ENCODE measurements around the gene PIP5K1C. TPM values are rescaled to one million over a fixed set of nuclear protein-coding genes. Genes with fewer than 3 reads are reported as not detected.

The PIP5K1C gene
- total RNA-seq, 1 donor from 2014 or later = 43.6 TPM

DNA sequence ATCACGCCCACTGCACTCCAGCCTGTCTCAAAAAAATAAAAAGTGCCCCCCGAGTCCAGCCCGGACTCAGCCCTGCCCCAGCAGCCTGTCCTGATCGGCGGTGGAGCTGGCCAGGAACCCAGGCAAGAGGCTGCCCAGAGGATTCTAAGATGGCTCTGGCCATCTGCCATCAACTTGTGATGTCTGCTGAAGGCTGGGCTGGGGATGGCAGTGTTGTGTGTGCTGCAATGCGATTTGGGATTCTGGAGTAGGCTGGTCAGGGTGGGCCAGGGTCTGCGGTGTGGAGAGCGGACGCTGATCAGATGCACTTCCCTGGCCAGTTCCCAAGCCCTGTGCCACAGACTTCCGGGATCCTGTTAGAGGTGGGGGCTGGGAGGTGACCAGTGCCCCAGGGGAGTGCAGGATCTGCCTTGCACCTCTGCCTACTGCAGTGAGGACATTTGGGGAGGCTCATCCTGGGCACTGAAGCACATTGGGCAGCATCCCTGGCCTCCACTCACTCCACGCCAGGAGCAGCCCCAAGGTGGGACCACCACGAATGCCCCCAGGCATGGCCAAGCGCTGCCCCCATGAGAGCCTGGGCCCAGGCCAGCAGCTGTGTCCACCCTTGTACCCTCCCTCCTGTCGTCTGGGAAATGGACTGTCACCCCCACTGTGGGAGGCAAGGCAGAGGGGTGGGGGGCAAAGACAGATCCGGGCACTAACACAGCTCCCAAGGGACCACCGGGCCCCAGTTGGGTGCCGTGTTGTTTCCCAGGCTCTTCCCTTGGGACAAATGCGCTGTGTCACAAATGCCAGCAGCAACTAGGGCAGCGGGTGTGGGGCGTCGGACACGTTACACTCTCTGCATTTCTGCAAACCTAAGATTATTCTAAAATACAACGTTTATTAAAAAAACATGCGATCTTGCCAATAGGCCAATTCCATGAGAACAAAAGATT, 90.2 kb downstream of the PIP5K1C start:
- Histone ChIP-seq H3K27ac (peak overlapping the region; percentile 11), H3K4me1 (peaks cover 35% of the 10 kb centered on the region), H3K27me3 (ENCODE audit: low read depth) (peaks cover 10% of the 10 kb centered on the region), H3K36me3 (peaks cover 35% of the 10 kb centered on the region), H3K4me3 (no peak overlapping the region), H3K9me3 (no peaks in the 10 kb centered on the region)
- intact Hi-C loops (cut with DNase I) = no loop called here
- DNase-seq (no peak), ATAC-seq (no peak)
- TF ChIP-seq, protein P1, sequence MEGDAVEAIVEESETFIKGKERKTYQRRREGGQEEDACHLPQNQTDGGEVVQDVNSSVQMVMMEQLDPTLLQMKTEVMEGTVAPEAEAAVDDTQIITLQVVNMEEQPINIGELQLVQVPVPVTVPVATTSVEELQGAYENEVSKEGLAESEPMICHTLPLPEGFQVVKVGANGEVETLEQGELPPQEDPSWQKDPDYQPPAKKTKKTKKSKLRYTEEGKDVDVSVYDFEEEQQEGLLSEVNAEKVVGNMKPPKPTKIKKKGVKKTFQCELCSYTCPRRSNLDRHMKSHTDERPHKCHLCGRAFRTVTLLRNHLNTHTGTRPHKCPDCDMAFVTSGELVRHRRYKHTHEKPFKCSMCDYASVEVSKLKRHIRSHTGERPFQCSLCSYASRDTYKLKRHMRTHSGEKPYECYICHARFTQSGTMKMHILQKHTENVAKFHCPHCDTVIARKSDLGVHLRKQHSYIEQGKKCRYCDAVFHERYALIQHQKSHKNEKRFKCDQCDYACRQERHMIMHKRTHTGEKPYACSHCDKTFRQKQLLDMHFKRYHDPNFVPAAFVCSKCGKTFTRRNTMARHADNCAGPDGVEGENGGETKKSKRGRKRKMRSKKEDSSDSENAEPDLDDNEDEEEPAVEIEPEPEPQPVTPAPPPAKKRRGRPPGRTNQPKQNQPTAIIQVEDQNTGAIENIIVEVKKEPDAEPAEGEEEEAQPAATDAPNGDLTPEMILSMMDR (IDR thresholded peaks at IDR 0.05) = no peak

GRCh38 chr19:3608750-3609322, 91.4 kb downstream of the PIP5K1C start:
- ATAC-seq (no peak), DNase-seq (peak; percentile 51)
- H3K27ac ChIP-seq = peak overlapping the region; percentile 79
- TF ChIP-seq, protein P1 (IDR thresholded peaks at IDR 0.05) = no peak
- no peak overlapping the region for H3K4me3 ChIP-seq
- peaks cover 15% of the 10 kb centered on the region for H3K27me3 ChIP-seq (ENCODE audit: low read depth)
- no peaks in the 10 kb centered on the region for H3K9me3 ChIP-seq
- H3K4me1 ChIP-seq = peaks cover 43% of the 10 kb centered on the region
- intact Hi-C loops (cut with DNase I) = no loop called here
- H3K36me3 ChIP-seq = peaks cover 34% of the 10 kb centered on the region

DNA sequence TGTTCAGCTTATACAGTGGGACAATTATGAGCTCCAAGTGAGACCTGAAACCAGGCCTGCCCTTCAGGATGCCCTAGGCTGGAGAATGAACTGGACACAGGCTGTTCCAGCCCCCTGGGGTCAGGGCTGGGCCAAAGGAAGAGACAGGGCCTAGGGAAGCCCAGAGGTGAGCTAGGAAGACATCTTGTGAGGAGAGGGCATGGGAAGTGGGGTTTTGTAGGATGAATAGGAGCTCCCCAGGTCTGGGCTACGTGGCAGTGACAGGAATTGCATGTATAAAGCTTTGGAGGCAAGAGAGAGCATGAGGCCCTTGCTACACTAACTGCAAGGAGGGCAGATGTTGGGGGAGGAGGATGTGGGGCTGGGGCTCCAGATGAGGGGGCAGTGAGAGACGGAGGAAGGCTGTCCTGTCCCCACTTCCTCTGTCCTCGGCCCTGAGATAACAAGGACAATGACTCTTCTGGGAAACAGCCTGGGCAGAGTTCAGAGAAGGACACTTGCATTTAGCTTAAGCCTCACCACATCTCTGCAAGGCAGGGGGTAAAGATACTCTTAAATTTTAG, 92.1 kb downstream of the PIP5K1C start:
- Histone ChIP-seq H3K4me1 (peaks cover 43% of the 10 kb centered on the region), H3K4me3 (no peak overlapping the region), H3K9me3 (no peaks in the 10 kb centered on the region), H3K36me3 (peaks cover 27% of the 10 kb centered on the region), H3K27me3 (ENCODE audit: low read depth) (peaks cover 15% of the 10 kb centered on the region), H3K27ac (peak overlapping the region; percentile 79)
- DNase-seq = no peak
- no peak for ATAC-seq
- intact Hi-C loops (cut with DNase I) = no loop called here
- TF ChIP-seq, protein P1 (IDR thresholded peaks at IDR 0.05) = no peak

DNA sequence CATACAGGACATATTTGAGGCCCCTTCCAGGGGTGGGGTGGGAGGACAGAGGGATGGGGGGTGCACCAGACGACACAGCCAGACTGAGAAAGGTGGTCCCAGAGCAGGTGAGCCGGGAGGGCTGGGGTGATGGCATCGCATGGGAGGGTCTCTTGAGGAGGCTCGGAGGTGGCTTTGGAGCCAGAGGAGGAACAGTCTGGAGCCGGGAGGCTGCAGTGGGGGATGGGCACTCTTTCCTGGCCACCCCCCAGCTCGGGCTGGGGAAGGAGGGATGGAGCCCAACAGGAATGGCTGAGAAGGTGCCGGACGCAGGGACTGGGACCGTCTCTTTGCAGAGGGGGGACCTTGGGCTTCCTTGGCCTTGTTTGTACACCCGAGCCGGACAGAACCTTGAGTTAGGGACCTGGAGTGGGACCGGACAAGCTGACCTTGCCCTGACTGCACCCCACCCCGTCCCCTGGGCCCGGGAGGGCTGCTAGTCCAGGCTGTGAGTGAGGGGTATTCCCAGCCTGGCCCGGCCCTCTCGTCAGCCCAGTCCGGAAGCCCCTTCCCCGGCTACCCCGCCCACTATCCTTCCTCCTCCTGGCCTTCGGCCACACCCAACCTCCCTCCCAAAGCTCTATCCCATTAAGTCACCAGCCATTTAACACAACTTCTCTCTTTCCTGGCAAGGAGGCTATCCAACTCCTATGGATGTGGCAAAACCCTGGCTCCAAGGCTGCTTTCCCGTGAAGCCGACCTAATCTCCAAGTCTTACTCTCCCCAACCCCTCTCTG, 92.8 kb downstream of the PIP5K1C start:
- intact Hi-C loops (cut with DNase I) = no loop called here

More for the DNA sequence above, 92.8 kb downstream of the PIP5K1C start:
- peaks cover 15% of the 10 kb centered on the region for H3K27me3 ChIP-seq (ENCODE audit: low read depth)
- ATAC-seq = peak; percentile 7 to 8
- H3K4me1 ChIP-seq = peaks cover 43% of the 10 kb centered on the region
- H3K4me3 ChIP-seq = peak overlapping the region; percentile 59
- peak overlapping the region; percentile 79 for H3K27ac ChIP-seq
- TF ChIP-seq, protein P1 (IDR thresholded peaks at IDR 0.05) = no peak
- DNase-seq = peak; percentile 46
- H3K36me3 ChIP-seq = peaks cover 21% of the 10 kb centered on the region
- H3K9me3 ChIP-seq = no peaks in the 10 kb centered on the region
